Measurements from ENCODE around the gene CAPNS1.

DNA sequence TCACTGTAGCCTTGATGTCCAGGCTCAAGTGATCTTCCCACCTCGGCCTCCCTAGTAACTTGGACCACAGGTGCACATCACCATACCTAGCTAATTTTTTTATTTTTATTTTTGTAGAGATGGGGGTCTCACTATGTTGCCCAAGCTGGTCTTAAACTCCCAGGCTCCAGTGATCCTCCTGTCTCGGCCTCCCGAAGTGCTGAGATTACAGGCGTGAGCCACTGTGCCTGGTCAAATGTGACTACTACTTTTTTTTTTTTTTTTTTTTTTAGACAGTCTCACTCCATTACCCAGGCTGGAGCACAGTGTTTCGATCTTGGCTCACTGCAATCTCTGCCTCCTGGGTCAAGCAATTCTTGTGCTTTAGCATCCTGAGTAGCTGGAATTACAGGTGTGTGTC lies 33.0 kb downstream of the CAPNS1 start:
- TF ChIP-seq CTCF (IDR thresholded peaks at IDR 0.05) (no peak), POLR2A (IDR thresholded peaks at IDR 0.05) (no peak)
